GM21381 (cell line): ENCODE data around the gene MRAS.

ENCODE experiments used
- ATAC-seq: cut with Tn5 transposase; IDR thresholded peaks from one replicate; pipeline ENCODE4 v1.9.1; 2021; ENCODE audit warnings: mild to moderate bottlenecking, moderate library complexity; ENCODE audit not compliant: unreplicated experiment

Gene MRAS

DNA sequence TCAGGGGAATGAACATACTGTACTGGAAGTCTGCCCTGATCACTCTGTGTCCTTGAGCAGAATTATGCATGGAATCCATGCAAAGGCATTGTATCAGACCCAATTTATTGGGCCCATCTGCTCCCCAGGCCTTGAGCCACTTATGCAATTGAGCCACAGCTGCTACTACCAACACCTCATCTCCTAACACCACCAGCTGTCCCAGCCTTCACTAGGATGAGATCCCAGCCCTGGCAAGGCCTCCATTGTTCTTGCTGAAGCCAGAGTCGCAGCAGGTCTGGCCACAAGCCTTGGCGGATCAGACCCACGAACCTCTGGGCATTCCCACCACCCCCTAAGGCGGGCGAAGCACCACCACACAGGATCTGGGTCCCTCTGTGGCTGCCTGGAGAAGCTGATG, 9.6 kb upstream of the MRAS start:
- no peak for ATAC-seq

DNA sequence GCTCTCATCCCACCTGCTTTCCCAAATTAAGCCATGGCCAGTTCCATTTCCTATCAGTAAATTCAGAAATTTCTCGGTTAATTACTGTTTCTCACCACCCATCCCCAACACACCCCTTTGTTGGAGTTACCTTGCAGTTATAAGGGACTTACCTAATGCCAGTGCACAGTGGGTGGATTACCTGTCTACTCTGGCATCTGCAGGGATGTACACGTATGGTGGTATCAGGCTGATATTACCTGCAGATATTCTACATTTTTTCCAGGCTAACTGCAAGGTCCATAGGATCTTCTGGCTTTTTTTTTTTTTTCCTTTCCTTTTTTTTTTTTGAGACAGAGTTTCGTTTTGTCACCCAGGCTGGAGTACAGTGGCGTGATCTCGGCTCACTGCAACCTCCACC, 7.9 kb upstream of the MRAS start:
- ATAC-seq, result no peak

DNA sequence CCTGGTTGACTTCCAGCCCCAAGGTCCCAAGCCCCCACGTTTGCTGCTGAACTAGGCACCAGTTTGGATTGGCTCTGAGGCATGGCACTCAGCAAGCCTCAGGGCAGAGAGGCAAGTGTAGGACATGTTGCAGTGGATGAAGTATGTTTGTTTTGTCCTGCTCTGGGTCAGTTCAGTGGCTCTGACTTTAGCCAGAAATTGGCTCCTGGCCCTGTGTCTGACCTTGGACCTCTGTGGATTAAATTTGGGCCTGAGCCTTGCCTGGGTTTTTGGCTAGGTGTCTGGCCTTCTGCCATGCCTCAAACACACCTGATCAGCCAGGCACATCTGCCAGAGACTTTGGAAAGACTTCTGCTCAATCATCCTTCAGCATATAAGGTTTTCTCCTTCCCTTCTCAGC, 3.6 kb upstream of the MRAS start:
- ATAC-seq, result no peak

DNA sequence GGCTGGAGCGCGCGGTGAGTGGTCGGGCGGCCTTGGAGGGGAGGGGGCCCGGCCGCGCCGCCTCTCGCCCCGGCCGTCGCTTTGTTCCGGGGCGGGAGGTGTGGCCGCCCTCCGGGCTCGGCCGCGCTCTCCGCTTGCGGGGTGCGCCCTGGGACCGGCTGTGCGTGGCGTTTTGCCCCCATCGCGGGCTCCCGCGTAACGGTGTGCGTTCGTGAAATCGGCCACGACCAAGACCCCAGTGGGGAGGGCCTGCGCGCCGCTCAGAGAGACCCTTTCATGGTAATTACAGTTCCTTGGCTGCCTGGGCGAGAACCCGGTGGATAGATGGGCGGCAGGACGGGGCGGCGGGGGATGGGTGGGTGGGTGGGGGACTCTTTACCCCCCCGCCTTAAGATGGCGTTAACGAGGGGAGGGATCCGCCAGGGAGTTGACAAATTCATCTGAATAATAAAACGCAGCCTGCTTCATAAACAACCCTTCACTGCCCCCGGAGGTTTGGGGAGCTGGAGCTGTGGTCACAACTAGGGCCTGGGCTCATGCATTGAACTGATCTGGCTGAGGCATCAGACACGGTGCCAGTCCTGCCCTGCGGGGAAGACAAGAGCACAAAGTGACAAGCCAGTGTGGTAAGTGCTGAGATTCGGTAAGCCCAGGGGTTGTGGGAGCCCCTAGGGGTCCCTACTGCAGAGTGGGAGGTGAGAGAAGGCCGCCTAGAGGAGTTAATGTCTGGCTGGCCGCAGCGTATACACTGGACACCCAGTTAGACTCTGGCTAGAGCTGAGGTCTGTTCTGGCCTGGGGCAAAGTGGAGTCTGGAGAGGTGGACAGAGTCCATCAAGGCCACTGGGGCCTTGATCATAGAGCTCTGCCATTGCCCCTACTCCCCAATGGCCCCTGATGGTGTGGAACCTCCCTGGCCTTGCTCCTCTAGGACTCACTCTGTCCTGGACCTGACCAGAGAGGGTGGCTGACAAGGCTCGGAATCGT, 668 bp downstream of the MRAS start:
- no peak for ATAC-seq

DNA sequence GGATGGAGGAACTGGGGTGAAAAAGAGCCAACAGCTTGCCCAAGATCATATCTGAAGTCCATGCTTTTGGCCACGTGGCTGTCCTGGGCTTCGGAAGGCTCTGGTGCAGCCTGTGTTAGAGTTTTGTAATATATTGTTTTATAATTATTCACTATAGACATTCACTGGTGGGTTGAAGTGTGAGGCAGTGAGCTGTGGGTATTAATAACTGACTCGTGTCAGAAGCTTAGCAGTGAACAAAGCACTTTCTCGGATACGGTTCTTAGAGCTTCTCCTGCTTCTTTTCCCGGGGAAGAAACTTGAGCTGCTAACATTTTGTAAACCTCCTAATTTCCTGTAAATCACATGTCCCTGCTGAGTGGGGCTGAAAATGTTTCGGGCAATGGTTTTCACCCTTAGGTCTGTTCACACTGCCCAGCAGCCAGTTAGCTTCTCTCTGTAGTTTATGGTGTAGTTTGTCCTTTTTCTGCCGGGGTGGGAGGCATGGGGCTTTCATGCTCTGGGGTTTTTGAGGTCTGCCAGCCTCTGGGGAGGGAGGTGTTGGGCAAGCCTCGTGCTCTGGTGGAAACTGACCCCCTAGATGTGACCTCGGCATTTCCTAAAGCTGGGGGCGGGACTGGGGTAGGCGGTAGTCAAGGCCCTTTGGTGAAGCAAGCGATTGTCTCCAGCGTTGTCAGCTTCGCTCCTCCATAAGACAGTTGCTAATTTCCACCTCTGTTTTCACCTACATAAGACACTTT, 1.7 kb downstream of the MRAS start:
- ATAC-seq, result no peak

DNA sequence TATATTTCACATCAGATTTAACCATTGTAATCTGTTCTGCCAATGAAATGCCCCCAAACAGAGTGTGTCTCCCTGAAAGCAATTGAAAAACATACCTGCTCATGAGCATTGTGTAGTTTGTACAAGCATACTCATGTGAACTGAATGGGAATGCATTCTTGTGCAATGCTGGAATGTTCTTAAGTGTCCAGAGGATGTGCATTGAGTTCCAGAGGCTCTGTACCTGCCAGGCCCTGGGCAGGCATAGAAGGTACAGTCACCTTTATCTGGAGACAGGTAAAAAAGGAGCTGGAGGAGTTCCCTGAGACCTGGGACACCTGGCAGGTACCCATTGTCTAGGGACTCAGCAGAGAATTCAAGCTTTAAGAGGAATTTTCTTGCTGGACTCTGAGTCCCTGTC, 2.8 kb downstream of the MRAS start:
- no peak for ATAC-seq

DNA sequence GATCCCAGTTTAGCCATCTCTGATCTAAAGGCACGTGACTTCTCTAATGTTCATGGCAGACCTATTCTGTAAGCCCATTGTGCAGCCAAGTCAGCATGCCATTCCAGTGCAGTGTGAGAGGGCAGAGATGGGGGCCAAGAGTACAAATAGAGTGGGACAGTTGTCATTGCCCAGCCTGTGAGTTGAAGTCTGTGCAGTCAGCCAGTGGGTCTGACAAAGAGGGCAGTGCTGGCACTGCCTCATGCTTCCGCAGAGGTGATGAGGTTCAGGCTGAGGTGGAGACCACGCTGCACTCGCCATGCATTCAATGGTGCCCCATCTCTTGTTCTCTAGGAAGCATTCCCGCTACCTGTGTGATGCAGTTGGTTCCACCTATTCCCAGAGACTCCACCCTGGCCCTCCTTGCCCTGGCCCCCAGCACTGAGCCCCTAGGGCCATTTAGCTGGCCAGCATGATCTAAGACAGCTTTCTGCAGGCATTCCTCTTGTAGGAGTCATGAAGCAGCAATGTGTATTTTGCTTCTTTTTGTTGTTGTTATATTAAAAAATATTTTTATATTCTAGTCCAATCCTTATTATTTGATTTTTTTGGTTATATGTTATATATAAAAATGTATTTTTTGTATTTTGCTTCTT, 3.7 kb downstream of the MRAS start:
- no peak for ATAC-seq

DNA sequence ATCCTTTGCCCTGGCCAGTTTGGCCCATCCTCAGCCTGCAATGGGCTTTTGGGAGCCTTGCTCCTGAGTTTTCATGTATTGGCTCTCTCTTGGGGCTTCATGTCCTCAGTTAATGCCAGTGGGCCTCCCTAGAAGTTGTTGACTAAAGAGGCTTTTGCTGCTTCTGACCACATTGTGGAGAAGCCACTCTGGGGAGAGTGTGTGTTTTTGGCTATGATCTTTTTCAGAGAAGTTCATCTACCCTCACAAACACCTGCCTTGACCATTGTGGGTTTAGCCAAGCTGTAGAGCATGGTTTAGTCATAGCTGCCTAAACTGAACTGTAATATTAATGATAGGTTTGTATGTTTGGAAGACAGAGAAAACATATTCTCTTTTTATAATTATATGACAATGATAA, 6.0 kb downstream of the MRAS start:
- ATAC-seq, result no peak

DNA sequence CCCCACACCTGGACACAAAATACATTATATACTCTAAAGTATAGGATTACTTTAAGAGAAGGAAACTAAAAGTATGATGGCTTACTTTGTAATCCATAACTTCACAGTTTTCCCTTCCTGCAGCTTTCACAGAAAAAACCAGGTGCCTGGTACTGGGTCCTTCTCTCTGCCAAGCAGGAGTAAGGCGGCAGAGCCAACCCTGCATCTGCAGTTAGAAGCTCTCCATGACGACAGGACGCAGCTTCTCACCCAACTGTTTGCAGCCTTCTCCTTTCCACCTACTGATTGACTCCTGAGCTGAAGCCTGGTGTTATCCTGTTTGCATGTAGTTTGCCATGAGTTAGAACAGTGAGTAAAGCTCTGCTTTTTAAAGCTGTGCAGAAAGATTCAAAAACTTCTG, 6.7 kb downstream of the MRAS start:
- no peak for ATAC-seq

DNA sequence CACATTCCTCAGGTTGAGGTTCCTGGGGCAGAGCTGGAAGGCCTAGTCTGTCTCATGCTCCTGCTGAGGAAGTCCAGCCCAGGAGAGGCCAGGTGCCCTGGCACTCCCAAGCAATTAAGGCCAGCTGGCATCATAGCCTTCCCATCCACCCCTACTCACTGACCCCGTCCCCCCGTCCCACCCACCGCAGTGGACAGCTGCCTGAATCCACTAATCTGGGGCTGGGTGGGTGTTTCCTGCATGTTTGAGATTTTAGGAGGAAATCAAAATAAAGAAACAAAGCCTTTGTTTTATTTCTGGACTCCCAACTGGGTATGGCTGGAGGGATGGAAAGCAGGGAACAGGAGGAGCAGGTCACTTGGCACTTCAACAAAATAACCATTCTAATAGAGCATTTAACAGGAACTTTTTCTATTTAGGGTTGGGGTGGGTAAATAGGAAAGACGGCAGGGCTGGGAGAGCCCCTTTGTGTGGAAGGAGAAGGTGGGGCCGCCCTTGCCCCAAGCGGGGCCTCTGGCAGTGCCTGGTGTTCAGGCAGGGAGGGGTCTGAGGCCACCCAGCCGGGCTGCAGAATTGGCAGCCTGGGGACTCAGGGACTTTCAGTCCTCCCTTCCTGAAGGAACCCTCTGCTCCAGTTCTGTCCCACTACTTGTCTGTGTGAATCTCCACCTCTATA, 8.5 kb downstream of the MRAS start:
- ATAC-seq, result no peak

DNA sequence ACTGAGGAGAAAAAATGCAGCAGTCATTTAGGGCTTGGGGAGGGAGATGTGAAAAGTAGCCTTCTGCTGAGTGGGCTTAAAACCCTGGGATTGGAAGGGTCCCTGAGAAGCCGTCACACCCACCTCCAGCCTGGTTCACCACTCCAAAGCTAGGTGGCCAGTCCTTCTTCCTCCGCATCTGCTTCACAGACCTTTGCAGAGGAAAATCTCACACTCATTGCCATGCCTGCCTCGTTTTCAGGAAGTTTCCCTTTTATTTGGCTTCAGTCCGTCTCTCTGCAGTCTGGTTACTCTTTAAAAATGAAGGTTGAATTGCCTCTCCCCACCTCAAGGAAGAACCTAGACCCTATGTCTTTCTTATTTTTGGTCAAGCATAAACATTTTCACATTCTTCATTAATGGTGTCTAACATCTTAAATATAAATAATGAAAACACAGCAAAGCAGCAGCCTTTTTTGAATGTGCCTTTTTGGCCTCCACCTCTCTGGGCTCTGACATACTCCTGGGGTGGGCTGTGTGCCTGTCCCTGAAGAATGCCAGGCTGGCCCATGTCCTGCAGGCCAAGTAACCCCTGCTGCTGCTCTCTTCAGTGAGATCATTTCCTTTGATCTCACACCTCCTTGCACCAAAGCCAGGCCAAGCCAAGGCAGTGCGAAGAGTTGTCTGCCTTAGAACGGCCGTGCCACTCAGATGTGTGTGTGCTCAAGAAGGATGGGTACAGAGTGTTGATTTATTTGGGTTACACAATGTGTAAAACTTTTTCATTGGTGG, 11.0 kb downstream of the MRAS start:
- no peak for ATAC-seq

DNA sequence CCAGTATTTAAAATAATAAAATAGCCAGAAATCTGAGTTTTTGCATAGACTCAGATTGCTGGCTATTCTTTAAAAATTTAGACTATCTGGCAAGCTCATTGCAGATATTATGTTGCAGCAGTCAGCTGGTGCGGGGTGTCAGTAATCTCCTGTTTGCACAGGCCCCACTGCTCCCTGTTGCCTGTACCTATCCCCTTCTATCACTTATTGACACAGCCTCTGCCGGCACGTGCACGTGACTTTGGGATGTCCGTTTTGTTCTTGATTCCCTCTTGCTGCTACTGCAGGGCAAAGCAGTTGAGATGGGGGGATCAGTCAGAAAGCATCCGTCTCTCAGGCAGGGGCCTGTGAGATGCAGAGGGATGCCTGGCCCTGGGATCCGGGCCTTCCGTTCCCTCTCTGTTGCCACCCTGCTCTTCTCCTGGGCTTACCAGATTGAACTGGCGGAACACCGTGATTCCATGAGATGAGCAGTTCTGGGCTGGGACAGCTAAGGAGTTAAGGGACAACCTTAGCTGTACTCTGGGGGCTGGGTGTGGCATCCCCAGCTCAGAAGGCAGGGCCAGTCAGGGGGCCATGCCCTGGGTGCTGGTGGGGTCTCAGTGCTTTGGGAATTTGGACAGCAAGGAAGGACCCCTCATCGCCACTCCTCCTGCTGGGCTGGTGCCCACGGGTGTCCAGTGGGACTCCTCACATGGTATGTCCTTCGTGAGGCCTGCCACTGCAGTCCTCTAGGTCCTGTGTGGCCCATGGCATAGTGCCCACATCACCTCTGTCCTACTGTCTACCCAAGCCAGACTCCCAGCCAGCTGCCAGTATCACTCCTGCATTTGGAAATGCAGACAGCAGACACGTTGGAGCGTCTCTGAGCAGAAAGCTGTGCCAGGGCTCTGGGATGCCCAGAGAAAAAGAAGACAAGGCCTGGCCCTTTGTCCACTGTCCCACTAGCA, 11.8 kb downstream of the MRAS start:
- ATAC-seq, result no peak

DNA sequence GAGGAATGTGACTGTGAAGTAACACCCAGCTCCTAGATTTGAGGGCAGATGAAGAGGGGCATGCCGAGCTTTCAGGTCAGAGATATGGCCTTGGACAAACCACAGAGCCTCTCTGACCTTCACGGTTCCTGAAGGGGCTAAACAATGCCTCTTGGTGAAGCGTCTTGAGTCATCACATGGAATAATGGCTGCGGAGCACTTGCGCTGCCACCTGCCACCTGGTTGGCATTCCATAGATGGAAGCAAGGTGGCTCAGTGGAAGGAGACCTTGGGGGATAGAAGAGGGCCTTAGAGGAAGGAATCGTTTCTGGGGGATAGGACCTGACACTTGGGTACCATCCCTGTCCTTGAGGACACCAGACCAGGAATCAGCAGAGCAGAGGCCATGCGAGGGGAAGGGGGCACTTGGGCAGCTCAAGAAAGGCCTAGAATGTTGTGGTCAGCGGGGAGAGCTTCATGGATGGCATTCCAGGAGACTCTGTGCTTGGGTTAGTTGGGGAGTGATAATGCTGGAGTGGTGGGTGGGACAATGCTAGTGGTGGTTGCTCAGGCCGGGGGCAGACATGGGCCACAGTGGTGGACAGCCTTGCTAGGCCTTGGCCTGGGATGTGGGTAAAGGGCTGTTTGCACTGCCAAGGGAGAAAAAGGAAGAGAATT, 12.6 kb downstream of the MRAS start:
- no peak for ATAC-seq

DNA sequence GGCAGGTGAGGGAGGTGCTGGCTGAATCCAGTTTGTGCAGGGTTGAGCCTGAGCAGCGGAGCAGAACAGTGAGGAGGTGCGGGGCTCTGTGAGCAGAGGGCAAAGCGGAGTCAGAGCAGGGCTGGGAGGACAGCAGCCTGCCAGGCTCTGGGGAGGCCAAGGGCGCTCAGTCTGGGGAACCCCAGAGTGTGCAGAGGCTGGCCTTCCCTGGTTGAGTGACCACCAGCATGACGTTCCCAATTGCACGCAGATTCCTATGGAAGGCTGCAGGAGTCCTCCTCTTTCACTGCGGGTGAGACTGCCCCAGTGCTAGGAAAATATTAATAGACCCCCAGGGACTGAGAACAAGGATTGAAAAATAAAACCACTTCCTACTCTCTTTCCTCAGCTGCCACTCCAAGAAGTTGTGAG, 13.2 kb downstream of the MRAS start:
- ATAC-seq, result no peak

DNA sequence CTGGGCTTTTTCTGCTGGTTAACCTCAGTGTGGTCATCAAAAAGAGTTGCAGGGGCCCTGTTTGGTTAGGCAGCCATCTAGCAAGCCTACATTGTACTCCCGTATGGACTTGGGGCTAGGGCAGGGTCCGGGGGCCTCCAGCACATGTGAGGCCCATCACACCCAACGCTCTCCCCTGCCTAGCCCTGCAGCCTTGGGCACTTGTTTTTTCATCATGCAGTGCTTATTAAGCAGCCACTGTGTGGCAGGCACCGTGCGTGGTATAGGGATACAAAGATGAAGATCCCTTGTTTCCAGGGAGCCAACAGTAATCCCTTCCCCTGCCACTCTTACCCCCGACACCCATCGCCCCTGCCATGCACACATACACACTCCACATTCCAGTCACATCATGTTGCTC, 14.2 kb downstream of the MRAS start:
- ATAC-seq, result no peak

DNA sequence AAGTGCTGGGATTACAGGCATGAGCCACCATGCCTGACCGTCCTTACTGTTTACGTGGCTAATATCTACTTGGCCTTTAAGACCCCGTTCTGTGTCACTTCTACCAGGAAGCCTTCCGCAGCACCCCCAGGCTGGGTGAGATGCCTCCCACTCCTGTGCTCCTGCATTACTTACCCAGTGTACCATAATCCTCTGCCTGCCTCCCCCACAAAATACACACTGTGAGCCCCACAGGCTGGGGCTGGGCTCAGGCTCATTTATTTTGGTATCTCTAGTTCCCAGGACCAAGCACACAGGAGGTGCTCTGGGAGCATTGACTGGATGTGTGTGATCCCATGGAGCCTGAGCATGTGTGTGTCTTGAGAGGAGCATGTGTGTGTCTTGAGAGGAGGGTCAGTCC, 14.9 kb downstream of the MRAS start:
- no peak for ATAC-seq

DNA sequence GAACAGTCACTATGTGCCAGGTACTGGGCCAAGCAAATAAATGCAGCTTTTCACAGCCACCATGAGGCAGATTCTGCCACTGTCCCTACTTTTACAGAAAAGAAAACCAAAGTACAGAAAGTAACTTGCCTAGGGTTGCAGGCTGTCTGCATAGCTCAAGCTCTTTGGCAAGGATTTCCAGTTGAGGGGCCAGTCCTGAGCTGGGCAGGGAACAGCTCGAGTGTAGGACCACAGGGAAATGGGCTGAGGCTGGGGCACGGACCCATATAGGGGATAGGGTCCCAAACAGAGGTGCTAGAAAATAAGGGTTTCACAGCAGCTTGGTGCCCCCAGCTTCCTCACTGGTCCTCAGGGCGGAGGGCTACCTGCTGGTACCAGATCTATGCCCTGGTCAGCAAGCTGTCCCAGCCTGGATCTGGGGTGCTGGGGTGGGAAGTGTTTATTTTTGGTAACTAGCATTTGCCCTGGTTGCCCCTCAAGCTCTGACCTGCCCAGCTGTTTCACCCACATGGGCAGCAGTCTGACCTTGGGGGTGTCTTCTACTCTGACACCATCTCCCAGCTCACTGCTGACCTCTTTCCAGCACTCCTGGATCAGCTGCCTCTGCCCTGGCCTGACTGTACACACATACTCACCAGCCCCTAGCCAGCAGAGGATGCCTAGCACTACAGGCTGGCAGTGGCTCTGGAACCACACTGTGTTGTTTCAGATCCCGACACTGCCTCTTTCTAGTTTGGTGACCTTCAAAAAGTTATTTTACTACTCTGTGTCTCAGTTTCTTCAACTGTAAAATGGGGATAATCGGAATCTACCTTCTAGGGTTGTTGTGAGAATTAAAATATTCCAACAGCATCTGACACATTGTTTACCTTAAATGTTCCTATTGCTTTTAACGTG, 16.2 kb downstream of the MRAS start:
- no peak for ATAC-seq

DNA sequence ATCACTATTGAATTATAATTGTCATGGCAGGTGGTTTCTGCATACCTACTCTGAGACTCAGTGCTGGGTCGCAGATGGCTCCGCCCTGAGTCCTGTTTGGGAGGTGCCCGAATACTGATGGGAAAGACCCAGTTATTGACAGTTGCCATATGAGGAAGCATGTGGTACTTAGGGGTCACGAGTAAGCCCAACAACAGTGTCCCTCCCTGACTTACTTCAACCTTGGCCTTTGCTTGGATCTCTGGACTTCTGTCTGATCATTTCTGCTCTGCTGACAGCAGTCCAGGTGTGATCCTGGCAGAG, 16.8 kb downstream of the MRAS start:
- no peak for ATAC-seq
